Measurements from ENCODE around the gene MTX1.
"Not testable (repeated sequence)": the region's sequence is repeated elsewhere in the genome, so short reads cannot be mapped to it uniquely, and the experiment has no call there.

Gene MTX1

GRCh38 chr1:155241841-155242264 is 33.4 kb downstream of the MTX1 start:
- no peak for DNase-seq

DNA sequence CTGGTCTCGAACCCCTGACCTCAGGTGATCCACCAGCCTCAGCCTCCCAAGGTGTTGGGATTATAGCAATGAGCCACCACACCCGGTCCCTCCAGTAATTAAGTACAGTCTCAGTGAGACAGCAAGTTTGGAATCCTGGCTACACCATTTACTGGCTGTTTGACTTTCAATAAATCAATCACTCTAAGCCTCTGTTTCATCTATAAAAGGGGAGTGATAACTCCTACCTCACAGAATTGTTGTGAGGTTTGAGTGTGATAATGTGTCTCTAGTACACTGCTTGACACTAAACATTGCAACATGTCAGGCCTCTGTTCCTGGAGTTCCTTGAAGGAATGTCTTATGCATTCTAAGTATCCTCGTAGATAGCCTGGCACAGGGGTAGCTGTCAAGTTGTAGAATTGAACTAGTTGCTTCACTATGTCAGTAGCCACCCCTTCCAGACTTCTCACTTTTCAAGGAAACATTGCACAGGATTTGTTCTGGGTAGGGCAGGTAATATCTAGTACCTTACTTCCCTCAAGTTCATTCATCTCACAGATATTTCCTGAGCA is 34.4 kb downstream of the MTX1 start:
- no peak for DNase-seq

DNA sequence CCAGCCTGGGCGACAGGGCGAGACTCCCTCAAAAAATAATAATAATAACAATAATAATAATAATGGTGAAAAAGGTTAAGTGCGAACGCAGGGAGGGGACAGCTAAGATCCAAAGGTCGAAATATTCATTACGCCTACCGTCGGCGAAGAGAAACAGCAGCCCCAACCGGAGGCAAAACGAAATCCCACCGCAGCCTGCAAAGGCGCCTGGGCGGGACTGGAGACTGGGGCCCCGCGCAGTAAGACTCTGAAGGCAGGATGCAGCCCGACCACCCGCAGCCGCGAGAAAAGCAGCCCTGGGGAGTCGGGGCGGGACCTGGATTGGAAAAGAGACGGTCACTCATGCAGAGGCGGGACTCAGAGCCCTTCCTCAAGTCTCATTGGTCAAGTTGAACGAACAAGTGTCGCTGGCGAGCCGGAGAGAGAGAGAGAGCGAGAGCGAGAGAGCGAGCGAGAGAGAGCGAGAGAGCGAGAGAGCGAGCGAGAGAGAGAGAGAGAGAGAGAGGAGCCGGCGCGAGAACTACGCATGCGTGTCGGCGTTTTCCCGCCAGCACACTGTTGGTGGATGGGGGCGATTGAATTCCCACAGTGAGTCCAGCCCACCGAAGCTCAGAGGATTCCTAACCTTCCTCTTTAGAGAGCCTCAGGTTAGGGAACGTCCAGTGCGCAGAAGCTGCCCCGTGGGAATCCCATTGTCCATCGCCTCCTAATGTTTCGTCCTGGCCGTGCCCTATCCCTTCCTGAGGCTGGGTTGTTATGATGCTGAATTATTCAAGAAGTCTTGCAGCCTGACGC is 36.1 kb downstream of the MTX1 start:
- DNase-seq = peak; percentile 99

DNA sequence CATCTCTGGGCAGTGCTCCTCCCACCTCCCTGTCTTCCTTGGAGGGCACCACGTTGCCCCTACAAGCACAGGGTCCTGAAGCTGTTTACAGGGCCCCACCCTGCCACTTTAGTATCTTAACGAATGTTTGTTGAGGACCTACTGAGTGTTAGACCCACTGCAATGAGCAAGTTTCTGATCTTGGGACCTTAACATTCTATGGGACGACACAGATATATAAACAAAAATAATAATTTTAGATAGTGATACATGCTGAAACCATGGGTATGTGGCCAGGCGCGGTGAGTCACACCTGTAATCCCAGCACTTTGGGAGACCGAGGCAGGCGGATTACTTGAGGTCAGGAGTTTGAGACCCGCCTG is 36.6 kb downstream of the MTX1 start:
- no peak for DNase-seq

DNA sequence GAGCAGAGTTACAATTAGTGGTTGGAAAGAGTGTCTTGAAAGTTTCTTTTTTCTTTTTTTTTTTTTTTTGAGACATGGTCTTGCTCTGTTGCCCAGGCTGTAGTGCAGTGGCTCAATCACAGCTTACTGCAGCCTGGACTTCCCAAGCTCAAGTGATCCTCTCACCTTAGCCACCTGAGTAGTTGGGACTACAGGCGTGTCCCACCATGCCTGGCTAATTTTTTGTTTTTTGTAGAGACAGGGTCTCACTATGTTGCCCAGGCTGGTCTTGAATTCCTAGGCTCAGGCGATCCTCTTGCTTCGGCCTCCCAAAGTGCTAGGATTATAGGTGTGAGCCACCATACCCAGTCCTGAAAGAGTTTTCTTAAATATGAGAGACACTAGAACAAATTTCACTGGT is 38.3 kb downstream of the MTX1 start:
- DNase-seq = not testable (repeated sequence)

DNA sequence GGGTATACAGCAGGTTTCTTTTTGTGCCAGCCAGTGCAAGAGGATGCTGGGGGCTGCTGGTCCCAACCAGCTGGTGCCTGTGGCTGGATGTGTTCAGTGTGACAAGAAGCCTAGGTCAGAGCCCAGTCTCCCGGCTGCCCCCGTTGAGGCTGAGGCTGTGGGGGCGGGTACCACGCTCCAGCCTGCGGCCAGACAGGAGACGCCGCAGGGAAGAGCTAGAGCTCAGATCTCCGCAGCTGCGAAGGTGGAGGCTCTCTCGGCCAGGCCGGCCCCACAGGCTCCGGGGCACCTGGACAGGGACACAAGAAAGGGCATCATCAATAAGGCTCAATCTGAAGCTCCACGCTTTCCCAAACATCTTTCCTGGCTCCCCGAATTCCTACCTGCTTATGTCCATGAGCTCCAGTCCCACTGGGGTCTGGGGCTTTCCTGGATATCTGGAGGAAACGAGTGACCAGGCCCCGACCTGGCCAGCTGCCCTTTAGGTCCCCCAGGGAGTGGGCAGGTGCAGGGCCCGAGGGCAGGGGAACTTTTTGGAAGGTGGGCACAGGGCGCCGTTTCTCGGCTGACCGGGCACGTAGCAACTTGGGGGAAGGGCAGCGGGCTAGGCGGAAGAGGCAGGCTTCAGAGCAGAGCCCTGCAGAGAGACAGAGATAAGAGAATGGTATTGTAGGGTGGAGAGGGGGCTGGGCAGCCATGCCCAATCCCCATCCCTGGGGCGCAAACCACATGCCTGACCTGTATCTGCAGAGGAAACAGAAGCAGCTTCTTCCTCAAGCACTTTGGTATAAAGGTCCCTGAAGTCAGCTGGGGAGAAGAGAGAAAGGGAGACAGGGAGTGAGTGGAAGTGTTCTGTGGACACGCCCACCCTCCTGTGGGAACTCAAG is 39.4 kb downstream of the MTX1 start:
- no peak for DNase-seq

DNA sequence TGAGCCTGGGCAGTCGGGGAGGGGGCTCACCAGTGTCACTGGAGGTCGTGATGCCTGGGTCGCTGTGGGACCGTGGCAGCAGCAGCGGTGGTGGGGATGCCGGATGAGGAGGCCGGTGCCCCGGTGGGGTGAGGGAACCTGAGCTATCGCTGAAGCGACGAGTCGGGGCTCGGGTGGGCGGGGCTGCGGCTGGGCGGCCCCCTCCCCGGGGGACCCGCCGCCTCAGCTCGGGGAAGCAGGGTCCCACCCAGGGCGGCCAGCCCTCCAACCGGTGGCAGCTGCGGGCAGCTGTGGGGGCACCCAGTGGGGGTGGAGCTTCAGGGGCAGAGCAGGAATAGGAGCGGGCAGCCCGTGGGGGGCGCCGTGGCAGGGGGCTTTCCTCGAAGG is 41.7 kb downstream of the MTX1 start:
- DNase-seq = no peak

GRCh38 chr1:155250633-155251449 is 42.3 kb downstream of the MTX1 start:
- peak; percentile 86 for DNase-seq

- no peak for DNase-seq
Observed at GRCh38 chr1:155251566-155251965, 43.1 kb downstream of the MTX1 start.

DNA sequence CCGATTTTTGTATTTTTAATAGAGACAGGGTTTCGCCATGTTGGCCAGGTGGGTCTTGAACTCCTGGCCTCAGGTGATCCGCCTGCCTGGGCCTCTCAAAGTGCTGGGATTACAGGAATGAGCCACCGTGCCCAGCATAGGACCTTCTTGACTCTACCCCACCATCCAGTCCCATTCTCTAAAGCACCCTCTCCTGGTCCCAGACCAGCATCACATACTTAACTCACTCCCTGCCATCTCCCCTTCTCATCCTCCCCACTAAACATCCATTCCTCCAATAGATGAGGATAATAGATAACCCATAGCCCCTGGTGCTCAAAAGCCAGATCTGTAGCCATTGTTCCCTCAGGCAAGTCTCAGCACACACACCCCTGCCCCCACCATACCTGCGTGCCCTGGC is 44.7 kb downstream of the MTX1 start:
- DNase-seq = no peak

- no peak for DNase-seq
Observed at GRCh38 chr1:155253797-155254196, 45.3 kb downstream of the MTX1 start.

- no peak for DNase-seq
Observed at GRCh38 chr1:155254228-155254713, 45.8 kb downstream of the MTX1 start.

DNA sequence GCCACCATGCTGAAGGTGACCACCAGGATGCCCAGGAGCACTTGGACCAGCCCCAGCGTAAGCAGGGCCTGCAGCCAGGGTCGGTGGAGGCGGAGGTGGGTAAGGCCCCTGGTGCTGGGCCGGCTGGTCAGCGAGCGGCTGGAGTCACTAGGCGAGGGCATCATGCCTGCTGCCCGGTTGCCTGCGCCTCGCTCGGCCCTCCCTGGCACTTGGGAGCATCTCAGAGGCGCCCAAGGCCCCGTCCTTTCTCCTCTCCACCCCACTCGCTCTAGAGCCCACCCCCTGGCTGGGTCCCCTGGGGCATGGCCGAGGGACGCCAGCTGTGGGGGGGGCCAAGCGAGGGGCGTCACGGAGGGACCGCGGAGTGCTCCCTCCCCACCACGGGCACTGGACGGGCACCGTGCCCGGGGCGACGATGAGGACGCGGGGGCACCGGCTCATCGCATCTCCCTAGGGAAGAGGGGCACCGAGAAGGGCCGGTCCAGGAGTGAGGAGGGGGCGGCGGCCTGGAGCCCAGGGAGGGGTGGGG is 46.3 kb downstream of the MTX1 start:
- DNase-seq = peak; percentile 21

GRCh38 chr1:155255243-155256007 is 46.9 kb downstream of the MTX1 start, which contains the start of gene ENTREP3:
TSS of gene ENTREP3 (minus strand) at chr1:155255483. CDS start at chr1:155254877, 606 bp downstream.
- peak; percentile 86 for DNase-seq

- DNase-seq = no peak
Observed at GRCh38 chr1:155256058-155256852, 47.8 kb downstream of the MTX1 start.

GRCh38 chr1:155260276-155260675 is 51.8 kb downstream of the MTX1 start:
- no peak for DNase-seq

DNA sequence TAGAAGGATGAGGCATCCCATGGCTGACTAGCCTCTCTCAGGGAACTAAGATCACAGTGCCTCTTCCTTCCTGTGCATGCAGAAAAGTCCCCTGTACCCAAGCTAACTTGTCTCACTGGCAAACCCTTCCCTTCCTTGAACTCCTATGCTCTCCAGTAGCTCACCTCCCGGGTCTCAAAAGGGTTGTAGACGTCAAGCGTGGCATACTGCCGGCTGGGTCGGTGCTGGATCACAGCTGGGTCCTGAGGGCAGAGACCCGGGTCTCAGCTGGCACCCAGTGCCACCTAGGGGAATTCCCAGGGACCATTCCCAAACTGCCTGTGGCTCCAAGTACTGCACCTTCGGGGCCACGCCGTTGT is 53.0 kb downstream of the MTX1 start:
- no peak for DNase-seq

DNA sequence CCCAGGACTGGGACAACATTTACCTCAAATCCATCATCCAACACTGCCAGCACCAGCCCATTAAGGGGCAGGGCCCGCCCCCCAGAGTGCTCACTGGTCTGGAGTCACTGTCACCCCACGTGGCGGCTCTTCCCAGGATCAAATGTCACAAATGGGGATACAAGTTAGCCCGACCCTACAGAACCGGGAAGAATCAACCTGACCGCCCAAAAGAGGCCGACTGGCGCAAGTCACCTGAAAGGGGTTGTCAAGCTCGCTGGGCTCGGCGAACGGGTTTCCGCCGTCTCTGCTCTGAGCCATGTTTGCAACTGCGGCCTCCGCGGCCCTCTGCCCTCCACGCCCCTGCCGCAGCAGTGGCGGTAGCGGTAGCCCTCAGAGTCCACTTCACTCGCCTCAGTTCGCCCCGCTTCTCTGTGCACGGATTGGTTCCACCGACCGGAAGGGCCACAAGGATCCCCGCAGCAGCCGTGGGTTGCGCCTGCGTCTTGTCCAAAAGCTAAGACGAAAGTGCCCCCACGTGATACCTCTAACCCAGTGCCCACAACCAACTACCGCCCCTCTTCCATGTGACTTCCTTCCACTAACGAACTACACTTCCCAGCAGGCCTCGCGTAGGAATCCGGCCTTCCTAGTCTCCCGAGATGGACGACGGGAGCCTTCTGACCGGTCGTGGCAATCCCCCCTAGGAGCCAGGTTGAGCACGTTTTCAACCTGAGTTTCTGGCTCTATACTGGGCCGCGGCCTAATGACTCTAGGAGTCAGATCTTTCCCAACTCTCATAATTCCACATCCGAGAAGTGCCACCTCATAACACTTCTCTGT is 53.6 kb downstream of the MTX1 start, which contains the start of gene SCAMP3:
Gene SCAMP3, minus strand, starts transcription at position 509 of the 822 bp plus-strand sequence. Its CDS starts 209 bp downstream, at position 300.
- peak; percentile 98 for DNase-seq

GRCh38 chr1:155263067-155263466 is 54.6 kb downstream of the MTX1 start:
- DNase-seq = no peak

All from NCI-H1105 treated with DMSO at 0.1 percent for 48 hours (cell line).